GM12878 (cell line): ENCODE results near the gene LAD1. TPM values are rescaled to one million over a fixed set of nuclear protein-coding genes. Genes with fewer than 3 reads are reported as not detected.

Experiments used
- ATAC-seq: fragments of 200-7000 bp; cut with Tn5 transposase; 3 replicates; pipeline ENCODE4 v1.9.1; 2020; ENCODE audit warnings: mild to moderate bottlenecking, moderate library complexity
- BruUV-seq: library from RNA; stranded (reverse); fragments of 400-500 nt; replicated peaks from 2 replicates; lab custom pipeline; 2021; lab: Mats Ljungman, UMichigan
- CTCF ChIA-PET: fragments of 300-600 bp; sonication (Branson Sonifier 250); formaldehyde crosslinking; extraction: SDS; loops from one replicate; lab custom pipeline; 2021; ENCODE audit warnings: inconsistent platforms; lab: Yijun Ruan, JAX
- POLR2A ChIA-PET: fragments of 350-600 bp; formaldehyde crosslinking; extraction: SDS; loops from one replicate; lab custom pipeline; 2021; ENCODE audit warnings: inconsistent platforms; lab: Charles Lee
- RAD21 ChIA-PET: fragments of 300-600 bp; sonication (Branson Sonifier 250); formaldehyde crosslinking; loops from one replicate; lab custom pipeline; 2023; ENCODE audit warnings: antibody characterized with exemption; ENCODE audit not compliant: unreplicated experiment; lab: Charles Lee
- SMC1A ChIA-PET: fragments of 300-600 bp; sonication (Branson Sonifier 250); formaldehyde crosslinking; loops from one replicate; lab custom pipeline; 2023; ENCODE audit not compliant: unreplicated experiment, uncharacterized antibody; lab: Charles Lee
- DNase-seq: peaks from one replicate; pipeline ENCODE4 v3.0.0-alpha.2; 2011; ENCODE audit warnings: low read depth, low spot score
- FAIRE-seq: peaks from 3 replicates; lab custom pipeline; 2011; peaks lifted over from hg19 to GRCh38; lab: Jason Lieb, UNC
- H2AFZ ChIP-seq: 2 replicates; pipeline ENCODE4 v1.6.0; 2011; ENCODE audit warnings: low read depth, low read length, control low read depth; ENCODE audit not compliant: control insufficient read depth
- H3K27ac ChIP-seq: 2 replicates; pipeline ENCODE4 v1.5.1; 2011; ENCODE audit warnings: control low read depth; ENCODE audit not compliant: control insufficient read depth, insufficient read depth
- H3K27me3 ChIP-seq, 2 experiments: replicated peaks in 1 of 2; 2 replicates each; pipeline versions ENCODE4 v1.6.0 to v1.6.1; 2011; ENCODE audit warnings: low read length in 1 of 2; ENCODE audit not compliant: control insufficient read depth in 2 of 2, insufficient read depth in 2 of 2
- H3K36me3 ChIP-seq, 2 experiments: 2 replicates each; pipeline ENCODE4 v1.5.1; 2011; ENCODE audit warnings: low read length in 1 of 2; ENCODE audit not compliant: control insufficient read depth in 2 of 2, insufficient read depth in 2 of 2
- H3K4me1 ChIP-seq: 2 replicates; pipeline ENCODE4 v1.6.1; 2011; ENCODE audit warnings: mild to moderate bottlenecking, low read length, moderate library complexity, mixed read lengths; ENCODE audit not compliant: control insufficient read depth, insufficient read depth
- H3K4me2 ChIP-seq: 2 replicates; pipeline ENCODE4 v1.6.0; 2011; ENCODE audit warnings: control low read depth; ENCODE audit not compliant: control insufficient read depth, insufficient read depth
- H3K4me3 ChIP-seq: fragments of 200-600 bp; sonication (generic); 2 replicates; pipeline ENCODE4 v1.5.1; 2016
- H3K79me2 ChIP-seq: 2 replicates; pipeline ENCODE4 v1.6.0; 2011; ENCODE audit warnings: low read length; ENCODE audit not compliant: control insufficient read depth, insufficient read depth
- H3K9ac ChIP-seq: 2 replicates; pipeline ENCODE4 v1.8.0; 2011; ENCODE audit warnings: low read length, control low read depth, mixed read lengths; ENCODE audit not compliant: control insufficient read depth, insufficient read depth
- H3K9me3 ChIP-seq: replicated peaks from 3 replicates; pipeline ENCODE4 v1.5.1; 2011; ENCODE audit warnings: mild to moderate bottlenecking, low read length; ENCODE audit not compliant: control insufficient read depth, insufficient read depth
- H4K20me1 ChIP-seq: 2 replicates; pipeline ENCODE4 v1.6.0; 2011; ENCODE audit not compliant: control insufficient read depth, insufficient read depth
- CBX5 ChIP-seq: sonication (generic); IDR thresholded peaks from 2 replicates; pipeline ENCODE4 v1.6.1; 2016; ENCODE audit warnings: low read depth, moderate library complexity, mild to moderate bottlenecking, inconsistent platforms
- ESRRA ChIP-seq: IDR thresholded peaks from 2 replicates; pipeline ENCODE4 v1.6.1; 2012; ENCODE audit warnings: mild to moderate bottlenecking, low read length, improper control_type of control experiment
- IKZF2 ChIP-seq, 2 experiments: fragments of 450-650 bp; IDR thresholded peaks; 2 replicates each; pipeline ENCODE4 v1.6.1; 2017; ENCODE audit warnings: mild to moderate bottlenecking in 2 of 2, moderate library complexity in 2 of 2
- MEF2B ChIP-seq: fragments of 450-650 bp; IDR thresholded peaks from 2 replicates; pipeline ENCODE4 v1.6.1; 2018; ENCODE audit warnings: mild to moderate bottlenecking, moderate library complexity; ENCODE audit not compliant: partially characterized antibody, poor library complexity, severe bottlenecking
- MTA2 ChIP-seq: fragments of 450-650 bp; IDR thresholded peaks from 2 replicates; pipeline ENCODE4 v1.6.1; 2016; ENCODE audit warnings: low read depth, mild to moderate bottlenecking, moderate library complexity
- NBN ChIP-seq: fragments of 450-650 bp; IDR thresholded peaks from 2 replicates; pipeline ENCODE4 v1.6.1; 2016
- NR2C1 ChIP-seq: fragments of 450-650 bp; IDR thresholded peaks from 2 replicates; pipeline ENCODE4 v1.6.1; 2017; ENCODE audit warnings: antibody characterized with exemption, mild to moderate bottlenecking, moderate library complexity
- RBBP5 ChIP-seq: fragments of 200-600 bp; sonication (generic); conservative IDR thresholded peaks from 2 replicates; pipeline ENCODE4 v1.6.1; 2016
- RELB ChIP-seq: fragments of 450-650 bp; IDR thresholded peaks from 2 replicates; pipeline ENCODE4 v1.6.1; 2017; ENCODE audit warnings: low read depth, mild to moderate bottlenecking, moderate library complexity
- TCF7 ChIP-seq: IDR thresholded peaks from 2 replicates; pipeline ENCODE4 v1.6.1; 2014; ENCODE audit warnings: antibody characterized with exemption, borderline replicate concordance
- ZNF217 ChIP-seq: fragments of 450-650 bp; IDR thresholded peaks from 2 replicates; pipeline ENCODE4 v1.6.1; 2017; ENCODE audit warnings: antibody characterized with exemption, mild to moderate bottlenecking
- WGBS: methylation state at CpG from one replicate; pipeline ENCODE4 v1.1.6; 2016; ENCODE audit warnings: low lambda C conversion rate; ENCODE audit not compliant: insufficient replicate concordance, insufficient coverage; ENCODE audit errors: missing lambda C conversion rate; 5-methylcytosine and 5-hydroxymethylcytosine counted together
- in situ Hi-C: fragments of 300-500 bp; cut with MboI; formaldehyde crosslinking; loops from 9 replicates; pipeline ENCODE4 v1.14.3; 2018; ENCODE audit warnings: mixed read lengths
- intact Hi-C: fragments of 100-400 bp; cut with micrococcal nuclease; formaldehyde crosslinking; loops from one replicate; pipeline ENCODE4 v1.14.2; 2022; ENCODE audit not compliant: unreplicated experiment
- polyA plus RNA-seq, 11 experiments: library from polyadenylated mRNA; depleted of rRNA in 4 of 11; unstranded in 6 of 11; stranded (reverse) in 5 of 11; fragments of >200 nt; fragmentation: Nextera tagmentation in 4 of 11; fragmentation: Illumina TruSeq in 1 of 11; extraction: Ambion mirVana in 4 of 11; extraction: Trizol in 1 of 11; gene quantifications; 1 replicate in 1 of 11; 2 replicates in 10 of 11; pipeline versions ENCODE4 v1.2.1 to v1.2.3, GENCODE V29; 2011 to 2016; ENCODE audit warnings: inconsistent platforms in 2 of 11, missing spikeins in 2 of 11, low read depth in 1 of 11
- total RNA-seq, 4 experiments: library from RNA; depleted of rRNA in 3 of 4; stranded (reverse); fragments of >200 nt in 3 of 4; fragmentation: Illumina TruSeq in 1 of 4; extraction: Trizol in 1 of 4; gene quantifications; 2 replicates each; pipeline versions ENCODE4 v1.2.1 to v1.2.3, GENCODE V29; 2013 to 2021
- TF ChIP-seq, protein P1 (sequence below): IDR thresholded peaks from 2 replicates; pipeline ENCODE4 v1.6.1; 2012; ENCODE audit warnings: low read depth, low read length, improper control_type of control experiment
- TF ChIP-seq, protein P2 (sequence below): IDR thresholded peaks from 2 replicates; pipeline ENCODE4 v1.6.1; 2012; ENCODE audit warnings: low read depth, low read length, improper control_type of control experiment

The LAD1 gene
- total and polyA plus RNA-seq, 10 of the 15 experiments (the other 5 are each of a cell fraction or from before 2014, with no cell fraction given): 0.05 to 0.48 (median 0.32) TPM; not detected in 3

DNA sequence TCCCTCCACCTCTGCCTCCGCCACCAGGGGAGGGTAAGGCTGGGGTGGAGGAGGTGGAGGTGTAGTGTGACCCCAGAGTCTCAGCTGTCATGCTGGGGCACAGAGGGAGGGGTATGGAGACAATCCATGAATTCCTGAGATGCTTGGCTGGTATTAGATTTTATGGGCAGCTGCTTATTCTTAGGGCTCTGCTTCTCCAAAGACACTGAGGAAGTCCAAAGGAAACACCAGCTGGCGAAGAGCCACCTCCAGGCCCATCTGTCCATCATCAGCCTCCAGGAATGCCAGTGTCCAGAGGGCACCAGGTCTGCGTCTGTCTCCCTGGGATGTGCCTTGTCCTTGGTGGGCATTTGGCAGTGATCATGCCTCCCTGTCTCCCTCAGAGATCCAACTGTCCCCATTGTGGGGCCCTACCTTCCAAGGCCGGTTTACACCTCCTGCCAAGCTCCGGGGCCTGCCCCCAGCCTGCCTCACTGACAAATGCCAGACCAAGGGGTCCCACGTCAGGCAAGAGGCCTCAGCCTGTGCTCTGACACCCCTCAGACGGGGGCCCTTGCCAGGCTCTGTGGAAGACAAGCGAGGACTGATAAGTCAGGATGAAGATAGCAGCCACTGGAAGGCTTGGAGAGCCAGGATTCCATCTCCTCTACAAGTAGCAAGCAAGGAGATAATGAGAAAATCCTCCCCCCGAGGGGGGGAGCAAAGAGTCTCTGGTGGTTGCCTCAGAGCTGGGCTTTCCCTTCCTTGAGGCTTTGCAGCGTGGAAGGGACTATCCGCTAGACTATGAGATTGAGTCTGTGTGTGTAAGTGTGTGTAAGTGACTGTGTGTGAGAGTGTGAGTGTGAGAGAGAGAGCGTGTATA is 20.9 kb upstream of the LAD1 start:
- no TSS peak for BruUV-seq
- ChIA-PET SMC1A (interaction anchor here (0.9 to 3.0 kb wide), 6 partner anchors 14 to 70 kb away, joined by 3 to 16 read pairs (median 6); no protein-coding TSS in a partner anchor), RAD21 (interaction anchor here (1.1 to 3.0 kb wide), 6 partner anchors 11 to 70 kb away, joined by 3 to 17 read pairs (median 6); no protein-coding TSS in a partner anchor), POLR2A (interaction anchor here (0.5 to 1.3 kb wide), 4 partner anchors 13 to 35 kb away, joined by 3 read pairs; no protein-coding TSS in a partner anchor)
- H4K20me1 ChIP-seq: no peaks in the 10 kb centered on the region
- ATAC-seq: peak; percentile 83
- H3K9ac ChIP-seq: no peak overlapping the region
- intact Hi-C loops: no loop called here
- H3K9me3 ChIP-seq: no peaks in the 10 kb centered on the region; the same call in 2 of the 3 replicates
- 12% methylated on average over 12 of the region's 12 CpGs for WGBS
- TF ChIP-seq RBBP5: no peak
- no peak for TF ChIP-seq CBX5
- TF ChIP-seq, protein P1, sequence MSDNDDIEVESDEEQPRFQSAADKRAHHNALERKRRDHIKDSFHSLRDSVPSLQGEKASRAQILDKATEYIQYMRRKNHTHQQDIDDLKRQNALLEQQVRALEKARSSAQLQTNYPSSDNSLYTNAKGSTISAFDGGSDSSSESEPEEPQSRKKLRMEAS: peak; percentile 25; the same call in 1 of the 2 replicates
- TF ChIP-seq RELB: peak; percentile 77; the same call in 1 of the 2 replicates
- TF ChIP-seq ESRRA: no peak
- no peak for TF ChIP-seq NR2C1
- no peak for TF ChIP-seq ZNF217
- TF ChIP-seq IKZF2 (IDR thresholded peaks at IDR 0.05): peak; percentile 9 to 32; a peak in 2 of 4 replicates
- TF ChIP-seq NBN: peak; percentile 86
- TF ChIP-seq MTA2: peak; percentile 52; the same call in 1 of the 2 replicates
- peak; percentile 48 for TF ChIP-seq MEF2B
- TF ChIP-seq, protein P2, sequence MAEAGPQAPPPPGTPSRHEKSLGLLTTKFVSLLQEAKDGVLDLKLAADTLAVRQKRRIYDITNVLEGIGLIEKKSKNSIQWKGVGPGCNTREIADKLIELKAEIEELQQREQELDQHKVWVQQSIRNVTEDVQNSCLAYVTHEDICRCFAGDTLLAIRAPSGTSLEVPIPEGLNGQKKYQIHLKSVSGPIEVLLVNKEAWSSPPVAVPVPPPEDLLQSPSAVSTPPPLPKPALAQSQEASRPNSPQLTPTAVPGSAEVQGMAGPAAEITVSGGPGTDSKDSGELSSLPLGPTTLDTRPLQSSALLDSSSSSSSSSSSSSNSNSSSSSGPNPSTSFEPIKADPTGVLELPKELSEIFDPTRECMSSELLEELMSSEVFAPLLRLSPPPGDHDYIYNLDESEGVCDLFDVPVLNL: no peak
- no peak for TF ChIP-seq TCF7
- TF ChIP-seq, all 136 proteins: peak for 6
- CTCF ChIA-PET: interaction anchor here (0.5 to 5.0 kb wide), 11 partner anchors 9 to 92 kb away, joined by 3 to 25 read pairs (median 6); no protein-coding TSS in a partner anchor
- Histone ChIP-seq H3K27me3 (no peaks in the 10 kb centered on the region; a peak in 2 of 4 replicates), H3K36me3 (no peaks in the 10 kb centered on the region), H3K79me2 (no peaks in the 10 kb centered on the region), H2AFZ (no peak overlapping the region), H3K4me3 (no peak overlapping the region), H3K27ac (no peak overlapping the region), H3K4me1 (peaks cover 8% of the 10 kb centered on the region), H3K4me2 (0 out of 2 replicates have a peak overlapping the region, but pooled peaks have one; percentile 14)
- in situ Hi-C loops: no loop called here
- FAIRE-seq (no peak), DNase-seq (no peak)
